Left ventricle myocardium superior (tissue), 1 donor: ENCODE data around the gene CAGE1. TPM values are rescaled to one million over a fixed set of nuclear protein-coding genes. Genes with fewer than 3 reads are reported as not detected.
A peak's percentile ranks its signal among the peaks of the same experiment; 100 is the strongest.

Source experiments
- ATAC-seq: fragments of 200-7000 bp; cut with Tn5 transposase; one replicate; pipeline ENCODE4 v1.9.1; 2020; ENCODE audit warnings: mild to moderate bottlenecking, moderate library complexity
- DNase-seq: peaks from one replicate; pipeline ENCODE4 v3.0.0-alpha.2; 2020
- intact Hi-C: fragments of 100-400 bp; cut with micrococcal nuclease; formaldehyde crosslinking; loops from one replicate; pipeline ENCODE4 v1.11.0; 2022
- long read RNA-seq: library from polyadenylated mRNA; unstranded; transcript quantifications from one replicate; pipeline ENCODE4 v2.0.0, GENCODE V29; 2021
- total RNA-seq: library from RNA; stranded (reverse); fragmentation: NEBNext Ultra II Directional; extraction: Animal tissue kit (Norgen Biotek cat#: 25700); gene quantifications from one replicate; pipeline ENCODE4 v1.2.1, GENCODE V29; 2021
- donor health status: DM: no; HTN: yes; CAD: no; lungs with severe emphysema.

Gene CAGE1
- not detected for total RNA-seq
- long read RNA-seq, result 0 reads

GRCh38 chr6:7389451-7390225 lies at the start of gene CAGE1, which contains the start of gene RIOK1:
TSS of gene CAGE1 (minus strand) at chr6:7389742. CDS start at chr6:7387173, 2,569 bp downstream.
TSS of gene RIOK1 (plus strand) at chr6:7389808. CDS start at chr6:7390003, 195 bp downstream.
- ATAC-seq, result peak; percentile 100
- intact Hi-C loops, result loop anchor here (5.0 kb wide), 1 partner anchor 77 kb away; the partner anchor contains the start of gene SSR1
- peak; percentile 98 for DNase-seq

GRCh38 chr6:7439228-7439627 lies 49.7 kb upstream of the CAGE1 start:
- ATAC-seq, result peak; percentile 34
- no peak for DNase-seq
- intact Hi-C loops, result no loop called here

- DNase-seq (no peak), ATAC-seq (no peak)
- intact Hi-C loops, result no loop called here
These were observed 48.5 kb upstream of the CAGE1 start for GRCh38 chr6:7438011-7438410.

GRCh38 chr6:7434672-7435071 lies 45.1 kb upstream of the CAGE1 start:
- intact Hi-C loops, result no loop called here
- DNase-seq (no peak), ATAC-seq (no peak)

- ATAC-seq, result no peak
- intact Hi-C loops, result no loop called here
These were observed 43.6 kb upstream of the CAGE1 start for GRCh38 chr6:7433121-7433617.

GRCh38 chr6:7432391-7433120 lies 43.0 kb upstream of the CAGE1 start:
- intact Hi-C loops, result no loop called here
- no peak for ATAC-seq

More at GRCh38 chr6:7433121-7433617, 43.6 kb upstream of the CAGE1 start:
- DNase-seq, result no peak

GRCh38 chr6:7431674-7432390 lies 42.3 kb upstream of the CAGE1 start:
- intact Hi-C loops, result no loop called here
- no peak for ATAC-seq
- DNase-seq, result no peak

More at GRCh38 chr6:7432391-7433120, 43.0 kb upstream of the CAGE1 start:
- no peak for DNase-seq

GRCh38 chr6:7431313-7431673 lies 41.8 kb upstream of the CAGE1 start:
- ATAC-seq (no peak), DNase-seq (no peak)
- intact Hi-C loops, result no loop called here

- intact Hi-C loops, result no loop called here
- ATAC-seq (no peak), DNase-seq (no peak)
These were observed 37.1 kb upstream of the CAGE1 start for GRCh38 chr6:7426447-7427169.

- intact Hi-C loops, result no loop called here
- ATAC-seq, result peak; percentile 6
- DNase-seq, result no peak
These were observed 36.3 kb upstream of the CAGE1 start for GRCh38 chr6:7425808-7426190.

GRCh38 chr6:7424967-7425807 lies 35.6 kb upstream of the CAGE1 start:
- ATAC-seq (peak; percentile 94), DNase-seq (peak; percentile 63)
- intact Hi-C loops, result no loop called here

- ATAC-seq (no peak), DNase-seq (no peak)
- intact Hi-C loops, result no loop called here
These were observed 34.5 kb upstream of the CAGE1 start for GRCh38 chr6:7424058-7424457.

GRCh38 chr6:7421066-7421465 lies 31.5 kb upstream of the CAGE1 start:
- DNase-seq, result no peak
- intact Hi-C loops, result no loop called here
- ATAC-seq, result no peak

GRCh38 chr6:7419065-7419464 lies 29.5 kb upstream of the CAGE1 start:
- no peak for DNase-seq
- intact Hi-C loops, result loop anchor here (10.0 kb wide), 1 partner anchor 146 kb away; no protein-coding TSS in a partner anchor
- no peak for ATAC-seq

GRCh38 chr6:7418238-7418905 lies 28.8 kb upstream of the CAGE1 start:
- DNase-seq, result no peak
- no peak for ATAC-seq
- intact Hi-C loops, result loop anchor here (10.0 kb wide), 1 partner anchor 146 kb away; no protein-coding TSS in a partner anchor

- intact Hi-C loops, result loop anchor here (10.0 kb wide), 1 partner anchor 147 kb away; no protein-coding TSS in a partner anchor
These were observed 28.1 kb upstream of the CAGE1 start for GRCh38 chr6:7417684-7418083.

GRCh38 chr6:7414811-7415210 lies 25.3 kb upstream of the CAGE1 start:
- intact Hi-C loops, result loop anchor here (10.0 kb wide), 1 partner anchor 150 kb away; no protein-coding TSS in a partner anchor
- no peak for ATAC-seq
- DNase-seq, result no peak

More at GRCh38 chr6:7417684-7418083, 28.1 kb upstream of the CAGE1 start:
- DNase-seq (no peak), ATAC-seq (no peak)
